HG03103 (cell line): ENCODE results near the gene ZNF516.

Experiments used
- ATAC-seq: cut with Tn5 transposase; IDR thresholded peaks from one replicate; pipeline ENCODE4 v1.9.1; 2021; ENCODE audit warnings: low read depth; ENCODE audit not compliant: unreplicated experiment

Gene ZNF516

DNA sequence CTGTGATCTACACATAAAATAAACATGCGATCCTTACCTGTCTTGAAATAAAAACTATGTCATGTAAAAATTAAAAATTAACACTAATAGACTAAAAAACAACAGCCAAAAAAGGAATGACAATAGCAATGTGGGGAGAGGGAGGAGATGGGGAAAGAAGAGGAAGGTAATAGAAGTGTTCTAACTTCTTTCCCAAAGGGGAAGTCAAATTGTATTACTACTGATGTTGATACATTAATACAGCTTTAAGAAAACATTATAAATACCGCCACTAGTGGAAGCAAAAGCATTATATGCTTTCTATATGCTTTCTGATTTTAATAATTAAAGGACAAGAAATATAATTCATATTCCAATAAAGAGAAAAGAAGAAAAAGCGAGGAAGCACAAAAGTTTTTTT, 22.2 kb downstream of the ZNF516 start:
- no peak for ATAC-seq

DNA sequence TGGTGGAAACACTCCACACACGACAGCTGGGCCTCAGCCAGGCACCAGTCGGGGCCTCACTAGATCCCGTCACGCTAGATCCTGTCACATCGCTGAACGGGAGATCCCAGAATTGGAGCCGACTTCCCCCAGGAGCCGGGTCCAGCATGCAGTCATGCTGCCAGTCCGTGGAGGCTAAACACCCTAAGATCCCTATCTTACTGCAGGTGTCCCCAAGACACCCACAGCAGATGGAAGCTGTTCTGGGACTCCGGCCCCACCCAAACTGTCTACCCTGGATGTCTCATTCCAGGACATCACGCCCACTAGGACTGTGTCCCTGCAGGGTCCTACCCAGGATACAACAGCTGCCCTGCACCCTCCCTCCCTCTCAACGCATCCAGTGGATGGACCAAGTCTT, 23.4 kb downstream of the ZNF516 start:
- no peak for ATAC-seq

DNA sequence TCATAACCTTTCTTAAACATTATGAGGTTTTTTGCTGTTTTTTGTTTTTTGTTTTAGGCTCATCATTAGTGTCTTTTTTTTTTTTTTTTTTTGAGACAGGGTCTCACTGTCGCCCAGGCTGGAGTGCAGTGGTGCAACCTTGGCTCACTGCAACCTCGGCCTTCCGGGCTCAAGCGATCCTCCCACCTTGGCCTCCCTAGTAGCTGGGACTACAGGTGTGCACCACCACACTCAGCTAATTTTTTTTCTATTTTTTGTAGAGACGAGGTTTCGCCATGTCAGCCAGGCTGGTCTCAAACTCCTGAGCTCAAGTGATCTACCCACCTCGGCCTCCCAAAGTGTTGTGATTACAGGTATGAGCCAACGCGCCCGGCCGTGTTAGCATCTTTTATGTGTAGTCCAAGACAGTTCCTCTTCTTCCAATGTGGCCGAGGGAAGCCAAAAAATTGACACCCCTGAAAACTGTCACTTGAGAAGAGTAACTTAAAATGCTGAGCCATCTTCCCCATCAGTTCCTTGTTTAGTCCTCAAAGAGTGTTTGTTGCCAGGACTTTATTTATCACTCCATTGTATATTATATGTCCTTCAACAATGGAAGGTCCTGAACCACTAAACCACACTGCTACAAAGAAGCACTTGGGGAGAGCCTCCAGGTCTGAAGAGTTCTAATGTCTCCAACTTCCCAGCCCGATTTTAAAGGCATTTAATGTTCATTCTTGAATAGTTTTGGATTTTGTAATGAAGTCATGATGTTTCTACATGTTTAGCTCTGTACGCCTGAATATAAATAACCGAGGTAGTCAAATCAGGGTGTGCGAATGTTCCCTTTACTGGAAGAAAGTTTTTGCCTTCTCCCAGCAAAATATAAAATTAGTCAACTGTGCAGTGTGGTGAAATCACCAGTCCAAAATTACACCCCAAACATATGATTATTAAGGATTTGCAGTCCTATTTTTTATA, 26.4 kb downstream of the ZNF516 start:
- no peak for ATAC-seq

DNA sequence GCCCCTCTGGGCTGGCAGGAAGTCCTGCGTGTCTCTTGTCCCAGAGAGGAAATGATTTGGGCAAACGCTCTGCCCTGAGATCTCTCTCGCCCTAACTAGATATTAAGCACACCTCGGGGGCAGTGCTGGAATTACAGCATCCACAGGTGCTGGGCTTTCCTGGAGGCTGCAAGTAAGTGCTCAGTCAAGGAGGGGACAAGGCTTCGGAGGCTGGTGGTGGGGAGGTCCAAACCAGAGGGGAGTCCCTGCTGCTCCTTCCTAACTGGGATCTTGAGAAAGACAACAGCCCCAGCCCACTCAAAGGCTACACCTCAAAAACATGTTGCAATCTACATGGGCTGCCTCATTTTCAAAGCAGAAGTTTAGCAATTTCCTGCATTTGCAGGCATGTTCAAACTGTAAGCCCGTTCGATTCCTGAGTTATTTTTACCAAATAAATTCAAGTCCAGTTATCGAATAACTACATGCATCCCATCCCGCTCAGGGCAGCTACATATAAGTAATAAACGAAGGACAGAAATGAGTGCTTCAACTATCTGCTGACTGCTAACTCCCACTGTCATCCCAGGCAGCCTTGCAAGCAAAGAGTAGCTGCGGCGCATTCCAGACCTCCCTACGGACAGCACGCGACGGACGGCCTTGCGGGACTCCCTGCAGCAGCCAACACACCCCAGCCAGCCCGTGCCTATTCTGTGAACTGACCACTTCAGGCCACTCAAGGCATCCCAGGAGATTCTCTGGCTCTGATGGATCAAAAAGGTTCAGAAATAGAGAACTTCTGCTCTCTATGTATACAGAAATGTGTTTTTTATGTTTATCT, 27.5 kb downstream of the ZNF516 start:
- ATAC-seq, result no peak

DNA sequence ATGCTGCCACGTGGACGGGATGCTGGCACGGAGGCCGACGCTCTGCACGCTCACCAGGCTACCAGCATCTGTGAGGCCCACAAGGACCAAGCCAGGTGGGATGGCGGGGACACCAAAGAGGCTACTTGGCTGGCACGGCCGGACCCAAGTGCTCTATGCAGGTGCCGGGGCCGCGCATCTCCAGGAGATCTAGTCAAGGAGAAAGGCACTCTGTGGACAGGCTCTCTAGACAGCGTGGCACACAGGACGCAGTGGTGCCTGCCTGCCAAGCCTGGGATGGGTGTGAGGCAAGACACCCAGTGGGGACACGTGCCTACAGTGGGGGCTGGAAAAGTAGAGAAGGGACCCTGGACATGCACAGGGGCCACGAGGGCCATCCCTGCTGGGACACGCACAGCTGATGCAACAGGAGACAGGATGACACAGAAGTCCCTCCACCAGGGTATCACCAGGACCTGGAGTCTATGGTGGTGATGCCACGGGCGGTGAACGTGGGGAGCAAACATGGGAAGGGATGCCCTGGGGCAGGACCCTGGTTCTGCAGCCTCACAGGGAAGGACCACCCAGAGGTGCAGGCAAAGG, 28.5 kb downstream of the ZNF516 start:
- no peak for ATAC-seq

DNA sequence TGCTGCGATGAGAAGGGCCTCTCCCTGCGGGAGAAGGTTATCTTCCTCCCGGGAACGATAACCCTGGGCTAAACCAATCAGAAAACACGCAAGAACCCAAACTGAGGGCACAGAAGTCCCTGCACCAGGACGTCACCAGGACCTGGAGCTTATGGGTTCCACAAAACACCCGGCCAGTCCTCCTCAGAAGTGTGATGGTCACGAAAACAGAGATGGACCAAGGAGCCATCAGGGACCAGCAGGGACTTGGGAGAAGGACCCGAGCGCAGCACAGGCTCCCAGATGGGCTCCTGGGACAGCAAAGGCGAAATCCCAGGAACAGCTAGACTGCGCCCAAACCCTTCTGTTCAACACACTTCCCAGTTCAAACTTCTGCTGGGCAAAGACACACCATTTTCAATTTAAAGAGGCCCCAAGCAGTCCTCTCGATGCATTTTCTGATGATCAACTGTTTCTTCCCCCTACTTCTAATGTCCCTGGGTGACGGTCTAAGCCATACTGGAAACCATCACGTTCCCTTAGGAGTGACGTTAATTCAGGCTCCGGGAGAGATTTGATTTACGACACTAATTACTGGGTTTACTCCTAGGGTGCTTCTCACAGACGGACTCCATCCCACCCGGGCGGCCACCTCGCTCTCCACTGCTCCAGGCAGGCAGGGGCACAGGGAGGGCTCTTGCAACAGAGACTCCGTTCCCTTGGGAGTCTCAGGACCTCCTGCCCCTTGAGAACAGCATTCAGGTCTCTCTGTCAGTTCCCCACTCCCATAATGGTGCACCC, 29.2 kb downstream of the ZNF516 start:
- no peak for ATAC-seq

DNA sequence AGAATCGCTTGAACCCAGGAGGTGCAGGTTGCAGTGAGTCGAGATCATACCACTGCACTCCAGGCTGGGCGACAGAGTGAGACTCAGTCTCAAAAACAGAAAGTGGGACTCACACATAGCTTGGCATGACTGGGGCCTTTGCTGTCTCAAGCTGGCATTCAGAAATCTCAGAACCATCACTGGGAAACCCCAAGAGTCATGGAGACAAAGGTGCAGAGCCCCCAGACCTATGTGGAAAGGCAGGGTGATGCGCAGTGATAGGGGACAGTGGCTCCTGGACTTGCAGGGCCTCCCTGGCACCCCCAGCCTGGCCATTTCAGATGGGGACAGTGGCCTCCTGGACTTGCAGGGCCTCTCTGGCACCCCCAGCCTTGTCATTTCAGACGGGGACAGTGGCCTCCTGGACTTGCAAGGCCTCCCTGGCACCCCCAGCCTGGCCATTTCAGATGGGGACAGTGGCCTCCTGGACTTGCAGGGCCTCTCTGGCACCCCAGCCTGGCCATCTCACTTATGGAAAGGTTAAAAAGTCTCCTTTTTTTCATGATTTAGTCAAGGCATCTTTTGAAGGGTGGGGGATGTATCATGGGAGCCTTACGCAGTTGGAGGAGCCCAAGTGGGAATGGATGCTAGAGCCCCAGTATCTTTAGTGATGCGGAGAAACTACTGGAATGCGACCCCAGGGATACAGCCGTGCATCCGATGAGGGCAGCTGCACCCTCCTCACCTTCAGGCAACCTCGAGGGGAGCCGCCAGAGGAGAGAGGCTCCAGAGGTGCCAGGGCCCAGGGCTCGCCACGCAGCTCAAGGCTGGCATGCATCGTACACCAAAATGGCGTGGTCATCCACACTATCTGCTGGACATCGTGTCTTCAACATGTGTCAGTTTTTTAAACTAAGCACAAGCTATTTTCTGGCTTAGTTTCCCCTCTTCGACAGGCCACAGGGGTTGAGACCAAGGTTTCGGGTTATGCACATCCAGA, 30.5 kb downstream of the ZNF516 start:
- no peak for ATAC-seq

DNA sequence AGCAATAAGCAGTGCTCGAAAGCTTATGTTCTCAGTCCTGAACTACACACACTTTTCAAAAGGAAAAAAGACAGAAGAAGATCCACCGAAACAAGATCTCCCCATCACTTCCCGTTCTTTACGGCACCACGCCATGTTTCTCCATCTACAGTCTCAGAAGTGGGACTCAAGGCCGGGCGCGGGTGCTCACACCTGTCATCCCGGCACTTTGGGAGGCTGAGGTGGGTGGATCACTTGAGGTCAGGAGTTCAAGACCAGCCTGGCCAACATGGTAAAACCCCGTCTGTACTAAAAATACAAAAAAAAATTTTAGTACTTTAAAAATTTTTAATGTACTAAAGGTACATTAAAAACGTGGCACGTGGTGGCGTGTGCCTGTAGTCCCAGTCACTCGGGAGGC, 31.2 kb downstream of the ZNF516 start:
- no peak for ATAC-seq

DNA sequence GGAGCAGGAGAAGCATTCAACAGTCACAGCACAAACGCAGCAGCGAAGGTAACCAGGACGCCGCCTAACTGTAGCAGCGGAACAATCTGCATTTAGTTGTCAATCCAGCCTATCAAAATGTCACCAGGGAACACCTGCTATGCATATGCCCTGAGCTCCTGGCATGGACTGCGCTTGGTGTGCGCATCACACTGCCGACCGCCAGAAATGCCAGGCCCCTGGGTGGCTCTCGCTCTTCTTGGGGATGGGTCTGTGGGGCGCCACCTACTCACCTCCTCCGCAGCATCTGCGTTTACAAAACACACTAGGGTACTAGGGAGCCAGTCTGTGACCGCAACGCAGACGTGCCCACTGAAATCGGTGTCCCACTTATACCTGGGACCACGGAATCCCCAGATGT, 31.7 kb downstream of the ZNF516 start:
- ATAC-seq, result no peak

DNA sequence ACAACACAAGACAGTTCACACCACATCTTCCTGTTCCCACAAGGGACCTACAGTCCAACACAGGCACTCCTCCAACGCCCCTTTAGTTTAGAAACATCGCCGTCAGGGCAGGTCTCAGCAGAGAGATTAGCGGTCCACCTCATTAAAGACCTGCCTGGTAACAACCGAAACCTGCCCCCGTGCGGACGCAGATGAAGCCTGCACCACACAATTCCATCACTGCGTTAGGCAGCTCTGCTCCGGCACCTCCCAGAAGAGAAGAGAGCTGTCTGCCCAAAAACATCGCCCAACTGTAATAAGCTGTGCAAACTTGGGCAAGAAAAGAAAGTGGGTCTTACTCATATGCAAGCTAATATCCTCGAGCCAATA, 32.7 kb downstream of the ZNF516 start:
- ATAC-seq, result no peak

DNA sequence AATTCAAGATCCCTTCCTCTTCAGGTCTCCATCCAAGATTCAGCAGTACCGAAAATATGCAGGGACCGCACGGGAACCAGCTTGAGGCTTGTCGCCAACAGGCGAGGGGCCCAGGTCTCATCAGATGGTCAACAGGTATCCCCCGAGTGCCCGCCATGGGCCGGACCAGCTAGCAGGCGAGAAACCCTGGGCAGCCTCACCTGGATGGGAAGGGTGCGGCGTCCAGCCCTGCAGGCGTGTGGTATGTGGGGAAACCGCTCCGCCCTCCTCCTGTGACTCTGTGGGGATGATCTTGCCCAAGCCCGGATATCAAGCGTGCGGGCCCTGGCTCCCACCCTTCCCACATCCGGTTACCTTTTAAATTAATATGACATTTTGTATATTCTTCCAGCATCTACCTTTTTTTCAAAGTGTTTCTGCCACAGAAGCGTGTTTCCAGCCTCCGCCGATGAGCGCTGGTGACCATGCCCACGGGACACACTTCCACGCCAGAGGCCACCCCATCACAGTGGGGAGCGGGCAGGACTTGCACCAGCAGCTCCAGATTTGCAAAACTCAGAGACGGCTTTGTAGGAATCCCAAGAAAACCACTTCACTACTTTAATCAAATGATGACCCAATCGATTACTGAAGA, 33.2 kb downstream of the ZNF516 start:
- ATAC-seq, result no peak

DNA sequence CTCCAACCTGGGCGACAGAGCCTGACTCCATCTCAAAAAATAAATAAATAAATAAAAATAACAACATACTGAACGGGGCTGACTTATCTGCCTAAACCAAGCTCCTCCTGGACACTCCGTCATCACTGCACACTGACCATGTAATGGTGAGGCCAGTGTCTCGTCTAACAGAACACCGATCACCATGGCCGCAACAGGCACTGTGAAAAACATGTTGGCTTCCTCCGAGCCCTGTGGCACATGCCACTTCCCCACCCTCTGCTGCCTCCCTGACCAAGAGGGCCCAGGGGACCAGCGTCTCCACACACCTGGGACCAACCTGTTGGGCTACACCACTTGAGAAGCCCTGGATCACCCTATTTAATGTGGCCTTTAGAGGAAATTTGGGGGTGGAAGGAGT, 33.9 kb downstream of the ZNF516 start:
- no peak for ATAC-seq

DNA sequence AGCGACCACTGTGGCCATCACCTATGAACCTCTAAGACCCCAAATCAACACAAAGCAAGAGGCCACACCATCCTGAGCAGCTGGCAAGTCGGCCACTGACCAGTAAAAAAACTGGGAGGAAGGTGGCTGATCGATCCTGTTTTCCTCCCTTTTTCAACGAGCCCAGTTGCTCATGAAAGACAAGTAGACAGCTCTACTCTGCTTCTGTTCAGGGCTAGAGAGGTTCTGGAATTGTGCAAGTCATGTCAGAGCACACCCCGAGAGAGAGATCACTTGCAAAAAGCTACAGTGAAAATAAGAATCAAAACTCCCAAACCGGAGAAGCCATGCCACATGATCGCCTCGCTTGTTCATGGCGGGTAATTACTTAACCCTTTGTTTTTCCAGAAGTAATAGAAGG, 34.6 kb downstream of the ZNF516 start:
- ATAC-seq, result no peak

DNA sequence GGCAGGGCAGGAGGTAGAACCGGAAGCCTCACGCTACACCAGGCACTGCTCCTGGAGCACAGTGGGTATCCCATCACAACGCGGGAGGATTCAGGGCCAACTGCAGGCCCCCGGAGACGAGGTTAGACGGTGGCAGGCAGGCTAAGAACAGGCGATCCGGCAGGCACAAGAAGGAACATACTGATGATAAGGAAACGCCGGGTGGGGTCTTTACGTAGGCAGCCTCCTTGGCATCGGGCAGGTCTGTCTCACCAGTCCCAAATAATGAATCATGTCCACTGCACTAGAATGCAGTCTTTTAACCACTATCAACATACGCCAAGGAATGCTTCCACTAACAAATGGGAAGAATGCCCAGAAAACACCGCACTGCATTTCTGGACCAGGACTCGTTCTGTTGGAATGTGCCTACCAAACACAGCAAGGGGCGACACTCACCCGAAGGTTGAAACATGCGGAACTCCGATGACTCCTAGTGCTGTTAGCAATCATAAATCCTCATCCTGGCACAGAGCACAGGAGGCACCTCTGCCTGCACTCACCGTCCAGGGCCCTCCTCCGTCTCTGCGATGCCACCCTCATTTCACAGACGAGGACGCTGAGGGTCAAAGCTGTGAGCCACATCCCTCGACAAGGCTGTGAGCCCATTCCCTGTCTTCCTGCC, 35.2 kb downstream of the ZNF516 start:
- ATAC-seq, result no peak

DNA sequence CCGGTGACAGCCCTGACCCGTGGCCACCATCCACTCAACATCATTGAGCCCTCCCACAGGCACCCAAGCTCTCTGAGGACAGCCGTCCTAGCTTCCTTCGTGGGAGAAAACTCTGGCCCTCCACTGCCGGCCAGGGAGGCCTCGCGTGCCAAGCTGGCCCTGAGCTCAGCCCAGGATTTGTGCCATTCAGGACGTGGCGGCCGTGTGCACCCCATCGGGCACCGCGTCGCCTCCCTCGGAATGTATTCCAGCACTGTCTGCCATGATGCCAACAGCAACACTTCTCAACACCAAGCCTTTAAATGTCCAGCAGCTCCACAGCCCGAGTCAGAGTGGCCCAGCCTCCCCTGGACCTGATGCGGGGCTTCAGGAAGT, 35.7 kb downstream of the ZNF516 start:
- ATAC-seq, result no peak

DNA sequence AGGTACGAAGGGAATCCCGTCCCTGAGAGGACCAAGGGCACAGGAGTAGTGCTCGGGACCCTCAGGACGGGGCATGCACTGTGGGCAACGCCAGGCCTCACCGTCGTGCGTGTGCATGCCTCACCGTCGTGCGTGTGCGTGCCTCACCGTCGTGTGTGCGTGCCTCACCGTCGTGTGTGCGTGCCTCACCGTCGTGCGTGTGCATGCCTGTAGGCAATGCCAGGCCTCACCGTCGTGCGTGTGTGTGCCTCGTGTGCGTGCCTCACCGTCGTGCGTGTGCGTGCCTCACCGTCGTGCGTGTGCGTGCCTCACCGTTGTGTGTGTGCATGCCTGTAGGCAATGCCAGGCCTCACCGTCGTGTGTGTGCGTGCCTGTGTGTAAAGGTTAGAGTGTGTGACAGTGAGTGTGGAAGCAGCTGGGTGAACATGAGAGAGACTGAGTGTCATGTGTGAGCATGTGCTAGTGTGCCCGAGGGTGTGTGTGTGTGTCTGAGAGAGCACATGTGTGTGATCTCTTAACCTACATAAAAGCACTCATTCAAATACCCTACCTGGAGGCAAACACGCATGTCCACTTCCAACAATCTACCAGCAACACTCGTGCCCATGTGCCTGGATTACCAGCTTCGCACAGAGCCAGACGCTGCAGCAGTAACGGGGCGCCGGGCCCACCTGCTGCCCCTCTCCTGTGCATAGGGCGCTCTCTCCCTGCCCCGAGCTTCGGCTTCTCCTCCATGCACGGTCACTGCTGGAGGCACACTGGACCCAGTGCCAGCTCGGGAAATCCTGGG, 36.3 kb downstream of the ZNF516 start:
- no peak for ATAC-seq

DNA sequence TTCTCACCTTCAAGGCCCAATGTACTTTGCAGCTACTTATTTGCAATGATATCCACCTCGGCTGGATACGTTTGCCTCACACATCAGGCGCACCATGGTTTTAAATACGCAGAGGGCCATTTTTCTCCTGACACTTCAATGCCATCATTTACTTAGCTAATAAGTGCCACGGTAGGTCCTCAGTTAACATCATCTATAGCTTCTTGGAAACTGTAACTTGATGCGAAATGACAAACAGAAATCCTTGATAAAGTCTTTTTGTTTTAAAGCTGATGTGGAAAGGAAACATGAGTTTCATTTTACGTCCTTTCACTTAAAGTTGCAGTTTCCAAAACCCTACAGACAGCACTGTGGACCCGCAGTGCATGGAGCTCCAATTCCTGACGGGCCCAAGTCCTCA, 37.1 kb downstream of the ZNF516 start:
- no peak for ATAC-seq

DNA sequence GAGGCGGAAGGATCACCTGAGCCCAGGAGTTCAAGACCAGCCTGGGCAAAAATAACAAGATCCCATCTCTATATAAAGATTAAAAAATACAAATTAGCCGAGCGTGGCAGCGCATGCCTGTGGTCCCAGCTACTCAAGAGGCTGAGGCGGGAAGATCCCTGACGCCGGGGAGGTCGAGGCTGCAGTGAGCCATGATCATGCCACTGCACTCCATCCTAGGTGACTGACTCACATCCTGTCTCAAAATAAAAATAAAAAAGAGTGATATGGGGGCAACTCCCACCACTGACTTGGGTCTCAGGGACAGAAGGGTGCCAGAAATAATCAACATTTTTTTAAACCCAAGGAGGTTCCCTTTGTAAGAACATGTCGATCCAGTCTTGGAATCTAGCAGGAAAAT, 37.6 kb downstream of the ZNF516 start:
- ATAC-seq, result no peak
